Fibroblast of skin of scalp (primary cell): ENCODE measurements around the gene ACSL6.
"Not testable (repeated sequence)": the region's sequence is repeated elsewhere in the genome, so short reads cannot be mapped to it uniquely, and the experiment has no call there.

Source experiments
- DNase-seq: peaks from one replicate; pipeline ENCODE4 v3.0.0-alpha.2; 2013

ACSL6 gene

DNA sequence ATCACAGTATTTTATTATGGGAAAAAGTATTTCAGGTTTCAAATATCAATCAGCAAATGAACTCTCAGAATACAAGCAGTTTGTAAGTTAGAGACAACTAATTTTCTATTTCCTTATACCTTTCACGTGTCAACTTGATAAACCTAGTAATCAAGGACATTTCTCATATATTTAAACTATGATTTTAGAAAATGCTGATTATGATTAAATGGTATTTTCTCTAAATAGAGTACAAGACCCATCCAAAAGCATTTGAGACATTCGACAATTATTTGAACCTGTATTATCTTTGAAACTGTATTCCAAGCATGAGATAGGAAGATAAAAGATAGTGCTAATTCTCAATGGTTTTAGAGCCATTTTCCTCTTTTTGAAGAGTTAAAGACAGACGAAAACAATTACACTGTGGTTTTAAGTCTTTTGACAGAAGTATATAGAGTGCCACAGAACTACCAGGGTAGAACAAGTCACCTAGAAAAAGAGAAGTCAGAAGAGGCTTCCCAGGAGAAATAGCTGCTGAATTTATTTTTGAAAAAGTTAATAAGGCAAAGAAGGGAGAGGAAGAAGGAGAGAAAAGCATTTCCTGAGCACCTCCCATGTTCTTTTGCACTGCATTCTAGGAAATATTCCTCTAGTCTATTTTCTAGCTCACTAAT lies 71.6 kb downstream of the ACSL6 start:
- no peak for DNase-seq

DNA sequence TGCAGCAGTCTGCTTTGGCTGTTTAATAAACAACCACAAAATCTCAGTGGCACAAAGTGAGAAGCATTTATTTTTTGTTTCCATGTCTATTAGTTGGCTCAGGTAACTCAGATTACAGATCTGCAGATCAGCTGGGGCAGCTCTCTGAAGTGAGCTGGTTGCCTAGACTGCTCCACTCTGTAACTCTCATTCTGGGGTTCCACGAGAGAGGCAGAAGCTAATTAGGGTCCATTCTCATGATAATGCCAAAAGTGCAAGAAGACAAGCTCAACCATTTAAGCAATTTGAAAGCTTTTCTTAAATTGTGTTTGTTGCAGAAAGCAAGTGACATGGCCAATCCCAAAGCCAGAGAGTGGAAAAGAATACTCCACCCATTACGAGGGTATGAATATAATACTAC lies 79.2 kb downstream of the ACSL6 start:
- DNase-seq = no peak

DNA sequence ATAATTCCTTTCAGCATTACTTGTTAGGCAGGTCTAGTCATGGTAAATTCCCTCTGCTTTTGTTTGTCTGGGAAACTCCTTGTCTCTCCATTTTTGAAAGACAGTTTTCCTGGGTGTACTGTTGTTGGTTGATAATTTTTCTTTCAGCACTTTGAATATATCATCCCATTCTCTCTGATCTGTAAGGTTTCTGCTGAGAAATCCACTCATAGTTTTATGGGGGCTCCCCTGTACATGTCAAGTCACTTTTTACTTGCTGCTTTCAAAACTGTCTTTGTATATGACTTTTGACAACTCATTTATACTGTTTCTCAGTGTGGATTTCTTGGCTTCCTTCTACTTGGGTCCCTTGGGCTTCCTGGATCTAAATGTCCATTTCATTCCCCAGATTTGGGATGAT lies 82.5 kb downstream of the ACSL6 start:
- no peak for DNase-seq

DNA sequence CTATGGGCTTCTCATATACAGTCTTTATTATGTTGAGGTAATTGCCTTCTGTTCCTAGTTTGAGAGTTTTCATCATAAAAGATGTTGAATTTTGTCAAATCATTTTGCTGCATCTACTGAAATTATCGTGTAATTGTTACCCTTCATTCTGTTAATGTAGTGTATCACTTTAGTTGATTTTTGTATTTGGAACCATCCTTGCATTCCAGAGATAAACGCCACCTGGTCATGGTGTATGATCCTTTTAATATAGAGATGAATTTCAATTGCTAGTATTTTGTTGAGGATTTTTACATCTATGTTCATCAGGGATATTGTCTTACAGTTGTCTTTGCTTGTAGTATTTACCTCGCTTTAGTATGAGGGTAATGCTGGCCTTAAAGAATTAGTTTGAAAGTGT lies 85.3 kb downstream of the ACSL6 start:
- DNase-seq = no peak

DNA sequence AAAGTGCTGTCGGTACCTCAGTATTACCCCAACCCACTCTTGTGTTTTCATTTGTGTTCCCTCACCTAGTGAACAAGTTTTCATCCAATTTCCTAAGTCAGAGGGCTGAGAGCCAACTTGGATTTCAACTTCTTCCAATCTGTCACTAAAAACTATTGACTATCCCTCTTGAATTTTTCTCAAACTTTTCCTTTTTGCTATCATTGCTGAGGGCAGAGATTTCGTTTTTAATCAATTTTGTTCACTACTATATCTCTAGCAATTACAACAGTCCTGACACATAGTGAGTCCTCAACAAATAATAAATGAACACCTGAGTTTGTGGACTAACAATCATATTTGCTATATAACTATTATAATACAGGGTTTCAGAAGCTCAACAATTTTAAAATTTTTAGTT lies 95.0 kb downstream of the ACSL6 start:
- DNase-seq = no peak

DNA sequence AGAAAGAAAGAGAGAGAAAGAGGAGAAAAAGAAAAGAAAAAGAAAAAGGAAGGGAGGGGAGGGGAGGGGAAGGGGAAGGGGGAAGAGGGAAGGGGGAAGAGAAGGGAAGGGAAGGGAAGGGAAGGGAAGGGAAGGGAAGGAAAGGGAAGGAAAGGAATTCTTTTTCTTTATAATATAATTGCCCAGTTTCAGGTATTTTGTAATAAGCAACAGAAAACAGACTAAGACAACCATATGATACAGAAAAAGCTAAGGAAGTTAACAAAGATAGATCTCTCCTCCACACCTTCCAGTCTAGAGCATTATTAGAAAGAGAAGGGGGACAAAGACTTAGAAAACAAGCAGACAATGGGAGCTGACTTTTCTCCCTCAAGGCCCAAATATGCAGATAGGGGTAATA lies 97.0 kb downstream of the ACSL6 start:
- no peak for DNase-seq

DNA sequence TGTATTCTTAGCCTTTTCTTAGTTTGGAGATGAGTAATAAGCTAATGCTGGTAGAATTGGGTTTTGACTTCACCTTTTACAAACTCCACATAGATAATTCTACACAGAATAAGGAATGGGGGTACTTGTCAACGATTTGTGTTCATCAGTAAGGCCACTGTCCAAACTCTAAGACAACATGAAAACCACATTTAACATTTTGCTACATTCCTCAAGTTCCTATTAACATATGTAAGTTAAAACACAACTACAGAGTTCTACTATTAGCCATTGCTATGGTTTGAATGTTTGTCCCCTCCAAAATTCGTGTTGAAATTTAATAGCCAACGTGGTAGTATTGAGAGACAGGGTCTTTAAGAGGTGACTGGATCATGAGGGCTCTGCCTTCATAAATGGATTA lies 97.9 kb downstream of the ACSL6 start:
- DNase-seq = no peak

DNA sequence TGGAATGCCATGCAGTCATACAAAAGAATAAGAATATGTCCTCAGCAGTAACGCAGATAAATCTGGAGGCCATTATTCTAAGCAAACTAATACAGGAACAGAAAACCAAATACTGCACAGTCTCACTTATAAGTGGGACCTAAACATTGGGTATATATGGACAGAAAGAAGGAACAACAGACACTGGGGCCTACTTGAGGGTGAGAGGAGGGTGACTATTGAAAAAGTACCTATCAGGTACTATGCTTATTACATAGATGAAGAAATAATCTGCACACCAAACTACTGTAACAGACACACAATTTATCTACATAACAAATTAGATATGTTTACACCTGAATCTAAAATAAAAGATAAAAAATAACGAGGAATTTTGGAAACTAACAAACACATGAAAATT lies 104.8 kb downstream of the ACSL6 start:
- DNase-seq = no peak

DNA sequence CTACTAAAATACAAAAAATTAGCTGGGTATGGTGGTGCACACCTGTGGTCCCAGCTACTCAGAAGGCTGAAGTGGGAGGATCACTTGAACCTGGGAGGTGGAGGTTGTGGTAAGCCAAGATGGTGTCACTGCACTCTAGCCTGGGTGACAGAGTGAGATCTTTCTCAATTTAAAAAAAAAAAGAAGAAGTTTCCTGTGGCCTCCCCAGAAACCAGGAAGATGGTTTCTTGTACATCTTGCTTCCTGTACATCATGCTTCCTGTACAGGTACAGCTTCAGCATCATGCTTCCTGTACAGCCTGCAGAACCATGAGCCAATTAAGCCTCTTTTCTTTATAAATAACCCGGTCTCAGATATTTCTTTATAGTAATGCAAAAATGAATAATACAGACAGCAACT lies 109.2 kb downstream of the ACSL6 start:
- DNase-seq = not testable (repeated sequence)
